HEK293 (cell line): ENCODE results near the gene CCDC127.
"Not testable (repeated sequence)": the region's sequence is repeated elsewhere in the genome, so short reads cannot be mapped to it uniquely, and the experiment has no call there.

ENCODE experiments used
- CTCF ChIA-PET: fragments of 350-600 bp; formaldehyde crosslinking; extraction: SDS; loops from one replicate; lab custom pipeline; 2021; ENCODE audit warnings: antibody characterized with exemption; lab: Yijun Ruan, JAX
- POLR2A ChIA-PET: fragments of 300-600 bp; formaldehyde crosslinking; extraction: SDS; loops from one replicate; lab custom pipeline; 2020; ENCODE audit warnings: antibody characterized with exemption, inconsistent platforms; lab: Yijun Ruan, JAX
- H3K27ac ChIP-seq: fragments of 200-500 bp; sonication (Bioruptor generic); 2 replicates; pipeline ENCODE4 v1.5.1; 2014; ENCODE audit warnings: low read depth, low read length, control low read depth, inconsistent platforms; ENCODE audit errors: extremely low read depth
- H3K36me3 ChIP-seq, 2 experiments: fragments of 200-500 bp in 1 of 2; sonication (Bioruptor generic) in 1 of 2; 1 replicate in 1 of 2; 2 replicates in 1 of 2; pipeline ENCODE4 v1.5.1; 2014 to 2017; ENCODE audit warnings: inconsistent platforms in 2 of 2, low read length in 2 of 2; ENCODE audit not compliant: control insufficient read depth in 2 of 2, insufficient read depth in 1 of 2
- H3K4me1 ChIP-seq: fragments of 200-500 bp; sonication (Bioruptor generic); 2 replicates; pipeline ENCODE4 v1.5.1; 2014; ENCODE audit warnings: mild to moderate bottlenecking, low read length, inconsistent platforms; ENCODE audit not compliant: control insufficient read depth, insufficient read depth
- H3K4me3 ChIP-seq: 2 replicates; pipeline ENCODE4 v1.5.1; 2011; ENCODE audit warnings: low read depth, mild to moderate bottlenecking, control low read depth, low read length, moderate library complexity
- H3K9me3 ChIP-seq: fragments of 200-500 bp; sonication (Bioruptor generic); 2 replicates; pipeline ENCODE4 v1.5.1; 2014; ENCODE audit warnings: low read depth, low read length, inconsistent platforms; ENCODE audit not compliant: control insufficient read depth, insufficient read depth
- GLIS1 ChIP-seq: fragments of 450-650 bp; formaldehyde crosslinking; IDR thresholded peaks from 2 replicates; pipeline ENCODE4 v1.5.1; 2016; ENCODE audit warnings: missing biosample characterization, missing genetic modification characterization
- KLF16 ChIP-seq: fragments of 450-650 bp; formaldehyde crosslinking; IDR thresholded peaks from 2 replicates; pipeline ENCODE4 v1.5.1; 2017; ENCODE audit warnings: missing biosample characterization, missing genetic modification characterization
- TRIM28 ChIP-seq: IDR thresholded peaks from 2 replicates; pipeline ENCODE4 v1.6.1; 2011; ENCODE audit warnings: low read length, control low read depth, borderline replicate concordance
- ZBTB6 ChIP-seq: fragments of 450-650 bp; formaldehyde crosslinking; IDR thresholded peaks from 2 replicates; pipeline ENCODE4 v1.5.1; 2017; ENCODE audit warnings: missing biosample characterization, missing genetic modification characterization
- ZFHX2 ChIP-seq: fragments of 450-650 bp; formaldehyde crosslinking; conservative IDR thresholded peaks from 2 replicates; pipeline ENCODE4 v1.5.1; 2016; ENCODE audit warnings: missing biosample characterization, missing genetic modification characterization
- ZNF148 ChIP-seq: fragments of 450-650 bp; formaldehyde crosslinking; IDR thresholded peaks from 2 replicates; pipeline ENCODE4 v1.5.0; 2017; ENCODE audit warnings: missing biosample characterization, missing genetic modification characterization, borderline replicate concordance
- ZNF366 ChIP-seq: fragments of 450-650 bp; formaldehyde crosslinking; conservative IDR thresholded peaks from 2 replicates; pipeline ENCODE4 v1.5.1; 2016; ENCODE audit warnings: missing biosample characterization, missing genetic modification characterization
- ZNF501 ChIP-seq: fragments of 450-650 bp; formaldehyde crosslinking; IDR thresholded peaks from 2 replicates; pipeline ENCODE4 v1.5.1; 2016; ENCODE audit warnings: missing biosample characterization, missing genetic modification characterization
- ZNF514 ChIP-seq: fragments of 450-650 bp; formaldehyde crosslinking; IDR thresholded peaks from 2 replicates; pipeline ENCODE4 v1.5.1; 2016; ENCODE audit warnings: missing biosample characterization, missing genetic modification characterization
- ZNF558 ChIP-seq: fragments of 450-650 bp; formaldehyde crosslinking; IDR thresholded peaks from 2 replicates; pipeline ENCODE4 v1.5.1; 2016; ENCODE audit warnings: missing biosample characterization, missing genetic modification characterization
- ZNF624 ChIP-seq: fragments of 450-650 bp; formaldehyde crosslinking; IDR thresholded peaks from 2 replicates; pipeline ENCODE4 v1.5.1; 2017; ENCODE audit warnings: missing biosample characterization, missing genetic modification characterization
- ZNF692 ChIP-seq: fragments of 450-650 bp; formaldehyde crosslinking; IDR thresholded peaks from 2 replicates; pipeline ENCODE4 v1.5.1; 2016; ENCODE audit warnings: missing biosample characterization, missing genetic modification characterization
- ZNF704 ChIP-seq: fragments of 450-650 bp; formaldehyde crosslinking; IDR thresholded peaks from 2 replicates; pipeline ENCODE4 v1.5.1; 2016; ENCODE audit warnings: missing biosample characterization, missing genetic modification characterization

Gene CCDC127

GRCh38 chr5:235527-235926 lies 17.6 kb upstream of the CCDC127 start:
- H3K9me3 ChIP-seq, H3K4me3 ChIP-seq, H3K4me1 ChIP-seq, H3K27ac ChIP-seq, POLR2A ChIA-PET: not testable (repeated sequence)
- H3K36me3 ChIP-seq, result peaks cover 38 to 79% of the 10 kb centered on the region in 2 experiments
- CTCF ChIA-PET, result interaction anchor here (0.6 kb wide), 1 partner anchor 17 kb away, joined by 5 read pairs; the partner anchor contains the start of genes CCDC127 and SDHA

GRCh38 chr5:234450-234849 lies 16.5 kb upstream of the CCDC127 start:
- no peaks in the 10 kb centered on the region for H3K9me3 ChIP-seq
- no peak overlapping the region for H3K4me3 ChIP-seq
- peaks cover 37 to 75% of the 10 kb centered on the region in 2 experiments for H3K36me3 ChIP-seq
- ChIA-PET CTCF (no interaction called here), POLR2A (no interaction called here)
- H3K4me1 ChIP-seq, result no peaks in the 10 kb centered on the region
- TF ChIP-seq KLF16, result no peak
- no peak for TF ChIP-seq ZFHX2
- no peak for TF ChIP-seq ZNF704
- no peak for TF ChIP-seq ZNF148
- no peak for TF ChIP-seq ZNF514 (tag by site-specific recombination)
- no peak for TF ChIP-seq ZNF558 (tag by site-specific recombination)
- TF ChIP-seq ZBTB6 (tag by site-specific recombination), result no peak
- TF ChIP-seq ZNF366 (tag by site-specific recombination), result no peak
- no peak for TF ChIP-seq ZNF624 (tag by site-specific recombination)
- no peak for TF ChIP-seq ZNF501 (tag by site-specific recombination)
- TF ChIP-seq ZNF692 (tag by site-specific recombination), result no peak
- H3K27ac ChIP-seq, result no peak overlapping the region

- POLR2A ChIA-PET, result interaction anchor here (2.4 kb wide), 1 partner anchor 15 kb away, joined by 7 read pairs; the partner anchor contains the start of genes CCDC127 and SDHA
- H3K4me1 ChIP-seq, H3K9me3 ChIP-seq, H3K4me3 ChIP-seq, CTCF ChIA-PET, H3K27ac ChIP-seq: not testable (repeated sequence)
- peaks cover 43 to 79% of the 10 kb centered on the region in 2 experiments for H3K36me3 ChIP-seq
Measured at GRCh38 chr5:233426-233825, 15.5 kb upstream of the CCDC127 start.

- Histone ChIP-seq H3K4me1 (no peaks in the 10 kb centered on the region), H3K36me3 (peaks cover 48 to 85% of the 10 kb centered on the region in 2 experiments), H3K4me3 (no peak overlapping the region), H3K27ac (no peak overlapping the region), H3K9me3 (no peaks in the 10 kb centered on the region)
- ChIA-PET CTCF (interaction anchor here (0.7 kb wide), 1 partner anchor 125 kb away, joined by 4 read pairs; no protein-coding TSS in a partner anchor), POLR2A (interaction anchor here (1.6 to 2.4 kb wide), 2 partner anchors 13 to 40 kb away, joined by 4 to 7 read pairs; partner anchors contain the start of genes CCDC127, PDCD6 and SDHA)
- no peak for TF ChIP-seq TRIM28
- no peak for TF ChIP-seq GLIS1
Measured at GRCh38 chr5:231661-232060, 13.7 kb upstream of the CCDC127 start.
